GM19463 (cell line): Measurements from ENCODE around the gene APOL2.
"Not testable (repeated sequence)": the region's sequence is repeated elsewhere in the genome, so short reads cannot be mapped to it uniquely, and the experiment has no call there.

Experiments
- ATAC-seq: cut with Tn5 transposase; IDR thresholded peaks from one replicate; pipeline ENCODE4 v1.9.1; 2021; ENCODE audit warnings: mild to moderate bottlenecking, moderate library complexity; ENCODE audit not compliant: unreplicated experiment

Gene APOL2

DNA sequence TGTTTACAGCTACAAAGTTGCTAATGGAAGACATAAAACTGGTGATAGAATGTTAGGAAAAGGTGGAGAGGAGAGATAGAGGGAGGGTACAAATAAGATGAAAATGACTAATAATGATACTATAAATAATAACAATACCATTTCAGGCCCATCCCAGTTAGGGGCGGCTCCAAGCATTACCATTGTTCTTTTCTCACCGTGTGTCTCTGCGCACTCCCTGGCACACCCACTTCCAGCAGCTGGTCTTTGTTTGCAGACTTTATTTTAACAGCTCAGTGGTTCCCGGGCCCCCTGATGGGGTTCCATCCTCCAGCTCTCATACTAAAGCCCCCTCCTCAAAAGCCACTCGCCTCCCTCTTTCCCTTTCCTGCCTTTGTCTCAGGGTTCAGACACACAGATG, 38.3 kb downstream of the APOL2 start:
- not testable (repeated sequence) for ATAC-seq

- no peak for ATAC-seq
Observed at GRCh38 chr22:36199001-36199551, 40.3 kb downstream of the APOL2 start.

GRCh38 chr22:36198536-36198935, 40.8 kb downstream of the APOL2 start:
- no peak for ATAC-seq

GRCh38 chr22:36197514-36198146, 41.7 kb downstream of the APOL2 start:
- no peak for ATAC-seq

DNA sequence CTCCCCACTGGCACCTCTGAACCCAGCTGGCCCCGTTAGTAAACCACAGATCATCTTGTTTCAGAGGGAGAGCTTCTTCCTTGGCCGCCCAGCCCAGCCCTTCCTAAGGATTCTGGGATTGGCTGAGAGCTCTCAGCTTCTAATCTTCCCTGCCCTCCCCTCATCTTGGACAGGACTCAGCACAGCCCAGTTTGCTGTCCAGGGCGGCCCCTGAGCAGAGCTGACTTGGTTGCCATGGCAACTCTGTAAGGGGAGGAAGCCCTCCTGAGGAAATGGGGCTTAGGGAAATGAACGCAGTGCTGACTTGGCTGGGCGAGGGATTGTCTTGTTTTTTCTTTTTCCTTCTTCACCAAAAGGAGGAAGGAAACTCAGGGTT, 42.3 kb downstream of the APOL2 start:
- no peak for ATAC-seq

DNA sequence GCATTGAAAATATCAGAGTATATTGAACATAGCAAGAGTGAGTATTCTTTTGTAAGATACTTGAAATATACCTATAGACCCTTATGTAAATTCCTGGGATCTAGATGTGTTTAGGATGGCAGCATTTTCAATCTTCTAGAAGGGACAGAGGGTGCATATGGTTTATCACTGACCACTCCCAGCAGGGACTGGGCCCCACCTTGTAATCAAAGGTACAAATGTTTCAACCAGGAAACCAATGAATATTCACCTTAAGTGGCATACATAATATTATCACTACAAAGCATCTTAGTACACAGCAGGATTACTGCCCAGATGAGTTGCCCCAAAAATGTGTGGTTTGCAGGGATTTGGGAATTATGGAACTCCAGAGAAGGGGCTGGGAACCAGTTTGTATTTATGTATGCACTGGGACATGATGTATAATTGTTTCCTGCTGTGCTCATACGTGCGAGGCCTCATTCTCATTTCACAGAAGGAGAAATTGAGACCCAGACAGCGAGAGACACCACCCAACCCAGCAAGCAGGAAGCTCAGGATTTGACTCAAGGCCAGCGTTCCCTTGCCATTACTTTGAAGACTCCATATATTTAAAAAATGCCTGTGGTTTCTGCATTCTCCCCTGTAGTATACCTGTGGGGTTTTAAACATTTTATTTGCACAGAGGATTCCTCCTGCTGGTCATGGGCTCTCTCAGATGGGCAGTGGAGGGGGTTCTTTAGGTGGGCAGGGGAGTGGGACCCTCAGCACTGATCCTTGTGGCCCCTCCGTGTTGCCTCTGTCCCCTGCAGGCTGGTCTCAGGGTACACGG, 42.9 kb downstream of the APOL2 start:
- ATAC-seq = no peak

DNA sequence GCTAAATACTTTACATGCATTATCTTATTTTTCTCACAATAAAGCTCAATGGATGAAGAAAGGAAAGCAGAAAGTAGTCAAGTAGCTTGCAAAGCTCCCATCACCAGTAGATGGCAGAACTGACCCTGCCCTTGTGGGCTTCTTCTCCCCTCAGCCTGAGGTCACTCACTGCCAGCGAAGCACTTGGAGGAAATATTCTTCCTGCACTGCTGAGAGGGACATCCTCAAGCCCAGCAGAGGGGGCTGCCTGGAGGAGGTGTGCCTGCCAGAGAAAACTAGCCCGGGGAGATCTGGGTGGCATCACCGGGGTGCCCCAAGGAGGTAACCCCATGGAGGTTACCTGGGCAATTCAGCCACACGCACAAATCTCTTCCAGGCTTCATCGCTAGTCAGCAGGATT, 44.4 kb downstream of the APOL2 start:
- ATAC-seq = no peak

DNA sequence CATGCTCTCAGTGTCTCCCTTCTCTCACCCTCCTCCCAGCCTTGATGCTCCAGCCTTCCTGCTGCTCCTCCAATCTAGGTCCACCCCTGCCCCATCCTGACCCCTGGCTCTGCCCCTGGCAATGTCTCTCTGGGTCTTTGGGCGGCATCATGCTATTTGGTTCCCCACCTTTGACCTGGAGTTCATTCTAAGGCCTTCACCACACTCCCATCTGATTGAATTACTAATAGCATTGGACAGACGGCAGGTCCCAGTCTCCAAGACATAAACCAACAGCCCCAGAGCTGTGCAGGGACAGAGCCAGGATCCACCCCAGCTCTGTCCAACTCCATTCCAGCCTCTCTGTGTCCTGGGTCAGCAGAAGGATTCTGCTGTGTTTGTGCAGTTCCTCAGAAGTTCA, 44.9 kb downstream of the APOL2 start:
- ATAC-seq = no peak

DNA sequence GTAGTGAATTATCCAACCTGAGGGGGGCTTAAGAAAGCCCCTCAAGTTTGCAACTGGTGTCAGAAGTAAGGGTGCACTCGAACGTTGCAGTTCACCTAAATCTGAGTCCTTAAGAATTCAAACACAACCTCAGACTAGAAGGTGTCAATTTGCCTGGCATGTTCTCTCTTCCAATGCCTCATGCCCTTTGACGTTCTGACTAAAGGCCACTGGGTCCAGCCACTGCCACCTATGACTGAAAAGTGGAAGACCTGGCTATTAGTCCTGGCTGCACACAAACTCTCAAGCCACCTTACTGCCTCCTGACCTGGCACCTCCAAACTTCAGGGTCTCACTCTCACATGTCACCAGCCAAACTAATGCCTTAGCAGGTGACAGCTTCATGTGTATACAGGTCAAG, 45.8 kb downstream of the APOL2 start:
- no peak for ATAC-seq

- no peak for ATAC-seq
Observed at GRCh38 chr22:36193171-36193570, 46.2 kb downstream of the APOL2 start.

GRCh38 chr22:36192542-36192941, 46.8 kb downstream of the APOL2 start:
- ATAC-seq = no peak

GRCh38 chr22:36191106-36191836, 48.1 kb downstream of the APOL2 start:
- no peak for ATAC-seq

- not testable (repeated sequence) for ATAC-seq
Observed at GRCh38 chr22:36187862-36188261, 51.5 kb downstream of the APOL2 start.

GRCh38 chr22:36185828-36186624, 53.3 kb downstream of the APOL2 start:
- ATAC-seq = no peak

DNA sequence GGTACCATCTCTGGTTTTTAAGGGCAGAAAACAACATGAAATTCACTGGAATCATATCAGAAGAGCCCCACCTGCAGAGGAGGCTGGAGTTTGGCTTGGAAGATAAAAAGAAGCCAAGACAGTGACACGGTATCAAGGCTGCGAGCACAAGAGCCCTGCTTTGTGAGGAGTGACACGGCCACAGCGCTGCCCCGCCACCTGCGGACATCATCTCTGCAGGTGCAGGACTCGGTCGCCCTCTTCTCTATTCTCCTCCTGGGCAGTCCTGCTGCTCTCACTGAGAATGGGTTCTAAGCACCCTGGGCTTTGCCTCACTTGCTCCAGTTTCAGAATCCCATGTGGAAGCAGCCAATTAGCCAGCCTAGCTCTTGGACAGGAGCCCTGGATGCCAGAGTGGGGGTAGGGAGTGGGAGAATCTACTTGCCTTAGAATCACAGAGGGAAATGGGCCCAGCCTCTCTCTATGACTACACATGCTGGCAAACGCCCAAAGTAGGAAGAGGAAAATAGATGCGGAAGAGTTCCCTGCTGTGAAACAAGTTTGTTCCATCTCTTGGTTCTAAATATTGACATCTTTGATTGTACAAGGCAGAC, 54.8 kb downstream of the APOL2 start:
- ATAC-seq = no peak

DNA sequence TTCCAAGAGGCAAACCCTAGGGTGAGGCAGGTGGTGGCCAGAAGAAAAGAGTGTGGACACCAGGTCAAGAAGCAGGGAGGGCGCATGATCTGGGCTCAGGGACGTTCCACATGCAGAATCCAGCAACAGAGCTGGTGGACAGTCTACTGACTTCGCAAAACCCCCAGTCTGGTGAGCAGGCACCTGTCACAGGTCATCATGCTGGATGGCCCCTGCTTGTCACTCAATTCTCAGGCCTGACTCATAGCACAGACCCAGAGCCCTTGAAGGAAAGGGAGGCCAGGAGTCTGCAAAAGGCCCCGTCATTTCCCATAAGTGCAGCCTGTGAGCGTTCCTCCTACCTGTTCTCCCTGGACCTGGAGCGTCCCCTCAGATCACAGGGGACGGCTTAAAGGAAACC, 55.9 kb downstream of the APOL2 start:
- ATAC-seq = no peak

- no peak for ATAC-seq
Observed at GRCh38 chr22:36182857-36183256, 56.5 kb downstream of the APOL2 start.

DNA sequence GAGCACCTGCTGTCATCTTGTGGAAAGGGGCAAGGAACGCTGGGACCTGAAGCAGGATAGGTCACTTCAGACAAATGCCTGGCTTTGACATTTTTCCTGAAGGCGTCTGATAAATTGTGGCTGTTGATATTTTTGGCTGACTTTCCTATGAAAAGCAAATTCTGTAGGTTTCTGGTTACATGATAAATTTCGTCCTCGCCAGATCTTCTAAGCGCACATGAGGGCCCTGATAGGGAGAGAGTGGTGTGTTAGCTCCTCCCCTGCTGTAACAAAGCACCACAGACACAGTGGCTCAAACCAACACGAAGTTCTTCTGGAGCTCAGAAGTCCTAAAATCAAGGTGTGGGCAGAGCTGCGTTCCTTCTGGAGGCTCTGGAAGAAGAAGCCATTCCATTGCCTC, 57.3 kb downstream of the APOL2 start:
- ATAC-seq = no peak

- no peak for ATAC-seq
Observed at GRCh38 chr22:36180928-36181327, 58.4 kb downstream of the APOL2 start.
